NCI-H345 (cell line): ENCODE measurements around the gene SVOPL.

Source experiments
- DNase-seq: peaks from one replicate; lab custom pipeline; 2025; lab: John Stamatoyannopoulos, UW

Gene SVOPL

GRCh38 chr7:138563808-138564207, 137.4 kb downstream of the SVOPL start:
- DNase-seq, result no peak

GRCh38 chr7:138559448-138559847, 141.7 kb downstream of the SVOPL start:
- DNase-seq, result no peak

GRCh38 chr7:138556771-138557484, 144.2 kb downstream of the SVOPL start:
- DNase-seq, result no peak

- no peak for DNase-seq
Measured at GRCh38 chr7:138555684-138556083, 145.5 kb downstream of the SVOPL start.

GRCh38 chr7:138554674-138555073, 146.5 kb downstream of the SVOPL start:
- no peak for DNase-seq

GRCh38 chr7:138553805-138554204, 147.4 kb downstream of the SVOPL start:
- no peak for DNase-seq

GRCh38 chr7:138551102-138551501, 150.1 kb downstream of the SVOPL start:
- DNase-seq, result no peak

GRCh38 chr7:138550337-138550736, 150.8 kb downstream of the SVOPL start:
- DNase-seq, result no peak

GRCh38 chr7:138549082-138549481, 152.1 kb downstream of the SVOPL start:
- DNase-seq, result no peak

GRCh38 chr7:138546829-138547228, 154.3 kb downstream of the SVOPL start:
- no peak for DNase-seq

- DNase-seq, result no peak
Measured at GRCh38 chr7:138546064-138546619, 155.0 kb downstream of the SVOPL start.

GRCh38 chr7:138545123-138545522, 156.0 kb downstream of the SVOPL start:
- no peak for DNase-seq
